H9 (cell line): ENCODE measurements around the gene CUBN. TPM values are rescaled to one million over a fixed set of nuclear protein-coding genes. Genes with fewer than 3 reads are reported as not detected.

Source experiments
- DNase-seq: peaks from one replicate; pipeline ENCODE4 v3.0.0-alpha.2; 2017
- H2AFZ ChIP-seq: one replicate; pipeline ENCODE4 v1.6.1; 2013; ENCODE audit warnings: mild to moderate bottlenecking, low read length, control low read depth, moderate library complexity
- H2AK5ac ChIP-seq: 2 replicates; pipeline ENCODE4 v1.6.1; 2013; ENCODE audit warnings: low read length, control low read depth, mixed read lengths; ENCODE audit not compliant: insufficient read length
- H2BK120ac ChIP-seq: one replicate; pipeline ENCODE4 v1.6.1; 2013; ENCODE audit warnings: low read depth, mild to moderate bottlenecking, low read length, control low read depth, inconsistent platforms; ENCODE audit not compliant: poor library complexity, severe bottlenecking
- H2BK12ac ChIP-seq: 2 replicates; pipeline ENCODE4 v1.6.1; 2013; ENCODE audit warnings: low read length, control low read depth, mixed read lengths, low read depth; ENCODE audit not compliant: insufficient read length
- H2BK15ac ChIP-seq: 2 replicates; pipeline ENCODE4 v1.6.1; 2013; ENCODE audit warnings: low read depth, low read length, control low read depth
- H2BK20ac ChIP-seq: one replicate; pipeline ENCODE4 v1.6.1; 2013; ENCODE audit warnings: low read depth, mild to moderate bottlenecking, low read length, control low read depth, inconsistent platforms; ENCODE audit not compliant: poor library complexity, severe bottlenecking
- H2BK5ac ChIP-seq: 2 replicates; pipeline ENCODE4 v1.6.1; 2013; ENCODE audit warnings: low read length, control low read depth, mixed read lengths; ENCODE audit not compliant: insufficient read length
- H3K14ac ChIP-seq: 2 replicates; pipeline ENCODE4 v1.6.1; 2013; ENCODE audit warnings: low read length, control low read depth; ENCODE audit not compliant: insufficient read depth
- H3K18ac ChIP-seq: 2 replicates; pipeline ENCODE4 v1.6.1; 2013; ENCODE audit warnings: low read depth, mild to moderate bottlenecking, mixed read lengths, low read length, control low read depth; ENCODE audit not compliant: insufficient read length
- H3K23ac ChIP-seq: 2 replicates; pipeline ENCODE4 v1.6.1; 2013; ENCODE audit warnings: low read length, control low read depth, mixed read lengths, low read depth; ENCODE audit not compliant: insufficient read length
- H3K23me2 ChIP-seq: 2 replicates; pipeline ENCODE4 v1.6.1; 2013; ENCODE audit warnings: low read depth, mild to moderate bottlenecking, mixed read lengths, low read length, control low read depth; ENCODE audit not compliant: insufficient read length, poor library complexity, severe bottlenecking
- H3K27ac ChIP-seq: 2 replicates; pipeline ENCODE4 v1.5.1; 2013; ENCODE audit warnings: low read length, control low read depth, mixed read lengths, low read depth; ENCODE audit not compliant: insufficient read length
- H3K27me3 ChIP-seq: 2 replicates; pipeline ENCODE4 v1.6.1; 2013; ENCODE audit warnings: low read length, control low read depth, inconsistent platforms; ENCODE audit not compliant: insufficient read depth
- H3K4ac ChIP-seq: 2 replicates; pipeline ENCODE4 v1.6.1; 2013; ENCODE audit warnings: low read depth, mild to moderate bottlenecking, control low read depth, inconsistent platforms, low read length, moderate library complexity
- H3K4me1 ChIP-seq: 2 replicates; pipeline ENCODE4 v1.6.1; 2013; ENCODE audit warnings: low read length, control low read depth, inconsistent platforms; ENCODE audit not compliant: insufficient read depth
- H3K4me2 ChIP-seq: 2 replicates; pipeline ENCODE4 v1.6.1; 2013; ENCODE audit warnings: low read length, control low read depth, mixed read lengths; ENCODE audit not compliant: insufficient read length, insufficient read depth
- H3K56ac ChIP-seq: 2 replicates; pipeline ENCODE4 v1.6.1; 2013; ENCODE audit warnings: low read depth, mild to moderate bottlenecking, mixed read lengths, low read length, control low read depth; ENCODE audit not compliant: insufficient read length
- H3K79me1 ChIP-seq: 2 replicates; pipeline ENCODE4 v1.6.1; 2013; ENCODE audit warnings: low read depth, mild to moderate bottlenecking, moderate library complexity, low read length, control low read depth, inconsistent platforms; ENCODE audit not compliant: insufficient read depth, poor library complexity, severe bottlenecking
- H3K79me2 ChIP-seq: 2 replicates; pipeline ENCODE4 v1.6.1; 2013; ENCODE audit warnings: low read length, control low read depth, inconsistent platforms; ENCODE audit not compliant: insufficient read depth
- H3K9ac ChIP-seq: 2 replicates; pipeline ENCODE4 v1.6.1; 2013; ENCODE audit warnings: low read length, control low read depth, mixed read lengths; ENCODE audit not compliant: insufficient read length; ENCODE audit errors: extremely low read depth
- H3K9me3 ChIP-seq: one replicate; pipeline ENCODE4 v1.6.1; 2013; ENCODE audit warnings: low read depth, low read length, inconsistent platforms; ENCODE audit not compliant: control insufficient read depth
- H3T11ph ChIP-seq: one replicate; pipeline ENCODE4 v1.6.1; 2013; ENCODE audit warnings: mild to moderate bottlenecking, low read length, control low read depth, inconsistent platforms
- H4K20me1 ChIP-seq: one replicate; pipeline ENCODE4 v1.6.1; 2013; ENCODE audit not compliant: control insufficient read depth, insufficient read length, insufficient read depth
- H4K5ac ChIP-seq: 2 replicates; pipeline ENCODE4 v1.6.1; 2013; ENCODE audit warnings: low read depth, mild to moderate bottlenecking, mixed read lengths, low read length, control low read depth; ENCODE audit not compliant: insufficient read length
- H4K8ac ChIP-seq: replicated peaks from 2 replicates; pipeline ENCODE4 v1.6.1; 2013; ENCODE audit warnings: low read length, control low read depth, mixed read lengths, low read depth; ENCODE audit not compliant: insufficient read length
- H4K91ac ChIP-seq: 2 replicates; pipeline ENCODE4 v1.6.1; 2013; ENCODE audit warnings: low read depth, mild to moderate bottlenecking, moderate library complexity, mixed read lengths, low read length, control low read depth; ENCODE audit not compliant: insufficient read length
- H3K27ac Mint-ChIP-seq, 3 experiments: 2 replicates in 2 of 3; 3 replicates in 1 of 3; pipeline ENCODE4 v1.8.0; 2020 to 2021; ENCODE audit warnings: mixed read lengths in 3 of 3, mild to moderate bottlenecking in 1 of 3, moderate library complexity in 1 of 3
- H3K27me3 Mint-ChIP-seq: 2 replicates; pipeline ENCODE4 v1.8.0; 2021; ENCODE audit warnings: low read depth, mild to moderate bottlenecking, moderate library complexity, mixed read lengths
- H3K36me3 Mint-ChIP-seq, 3 experiments: 2 replicates in 2 of 3; 3 replicates in 1 of 3; pipeline ENCODE4 v1.8.0; 2020 to 2021; ENCODE audit warnings: low read depth in 3 of 3, mixed read lengths in 3 of 3; ENCODE audit not compliant: insufficient read depth in 1 of 3
- H3K4me1 Mint-ChIP-seq, 2 experiments: 2 replicates each; pipeline ENCODE4 v1.8.0; 2020; ENCODE audit warnings: mixed read lengths in 2 of 2
- H3K4me3 Mint-ChIP-seq, 2 experiments: 2 replicates in 1 of 2; 3 replicates in 1 of 2; pipeline ENCODE4 v1.8.0; 2020 to 2021; ENCODE audit warnings: mild to moderate bottlenecking in 2 of 2, mixed read lengths in 2 of 2, moderate library complexity in 1 of 2
- H3K9me3 Mint-ChIP-seq, 2 experiments: 2 replicates in 1 of 2; 3 replicates in 1 of 2; pipeline ENCODE4 v1.8.0; 2020; ENCODE audit warnings: mild to moderate bottlenecking in 2 of 2, mixed read lengths in 2 of 2, moderate library complexity in 1 of 2
- total RNA-seq: library from RNA; stranded (reverse); gene quantifications from 2 replicates; pipeline ENCODE4 v1.2.1, GENCODE V29; 2021
- TF ChIP-seq, protein P1 (sequence below): fragments of 200-600 bp; sonication (generic); conservative IDR thresholded peaks from 3 replicates; pipeline ENCODE4 v1.8.0; 2021; ENCODE audit warnings: antibody characterized with exemption, mild to moderate bottlenecking

Gene CUBN
- total RNA-seq, 1 experiment from 2014 or later, result 0.26 TPM

DNA sequence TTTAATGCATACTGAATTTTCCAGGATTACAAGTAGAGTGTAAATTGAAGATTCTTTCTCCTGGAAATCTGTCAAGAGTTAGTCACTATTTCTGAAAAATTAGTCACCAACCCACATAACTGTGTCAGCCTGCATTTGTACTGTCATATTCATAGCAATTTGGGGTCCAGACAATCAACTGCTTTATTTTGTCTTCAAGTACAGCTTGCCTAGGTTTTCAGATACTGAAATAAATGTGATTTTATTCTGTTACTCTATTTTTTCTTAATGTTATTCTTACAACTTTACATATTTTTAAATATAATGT, 55.1 kb downstream of the CUBN start:
- no peak overlapping the region for H2BK5ac ChIP-seq

More for the DNA sequence above, 55.1 kb downstream of the CUBN start:
- Histone ChIP-seq H3K4ac (no peak overlapping the region), H2BK15ac (no peak overlapping the region), H3K27me3 (no peaks in the 10 kb centered on the region), H3K9ac (no peak overlapping the region), H3K56ac (no peak overlapping the region), H2BK120ac (no peak overlapping the region), H2AFZ (no peak overlapping the region), H2AK5ac (no peak overlapping the region), H4K91ac (no peak overlapping the region), H2BK12ac (no peak overlapping the region), H4K5ac (no peak overlapping the region), H3K23me2 (no peaks in the 10 kb centered on the region), H4K20me1 (no peaks in the 10 kb centered on the region), H4K8ac (no peak overlapping the region), H3K18ac (no peak overlapping the region), H3T11ph (no peak overlapping the region), H3K23ac (no peak overlapping the region), H3K9me3 (no peaks in the 10 kb centered on the region), H3K14ac (no peak overlapping the region), H3K79me1 (no peaks in the 10 kb centered on the region), H3K4me2 (no peak overlapping the region), H3K4me1 (peaks cover 5% of the 10 kb centered on the region; the same call in 1 of the 2 replicates), H3K79me2 (no peaks in the 10 kb centered on the region), H3K27ac (no peak overlapping the region), H2BK20ac (no peak overlapping the region)
- TF ChIP-seq, protein P1, sequence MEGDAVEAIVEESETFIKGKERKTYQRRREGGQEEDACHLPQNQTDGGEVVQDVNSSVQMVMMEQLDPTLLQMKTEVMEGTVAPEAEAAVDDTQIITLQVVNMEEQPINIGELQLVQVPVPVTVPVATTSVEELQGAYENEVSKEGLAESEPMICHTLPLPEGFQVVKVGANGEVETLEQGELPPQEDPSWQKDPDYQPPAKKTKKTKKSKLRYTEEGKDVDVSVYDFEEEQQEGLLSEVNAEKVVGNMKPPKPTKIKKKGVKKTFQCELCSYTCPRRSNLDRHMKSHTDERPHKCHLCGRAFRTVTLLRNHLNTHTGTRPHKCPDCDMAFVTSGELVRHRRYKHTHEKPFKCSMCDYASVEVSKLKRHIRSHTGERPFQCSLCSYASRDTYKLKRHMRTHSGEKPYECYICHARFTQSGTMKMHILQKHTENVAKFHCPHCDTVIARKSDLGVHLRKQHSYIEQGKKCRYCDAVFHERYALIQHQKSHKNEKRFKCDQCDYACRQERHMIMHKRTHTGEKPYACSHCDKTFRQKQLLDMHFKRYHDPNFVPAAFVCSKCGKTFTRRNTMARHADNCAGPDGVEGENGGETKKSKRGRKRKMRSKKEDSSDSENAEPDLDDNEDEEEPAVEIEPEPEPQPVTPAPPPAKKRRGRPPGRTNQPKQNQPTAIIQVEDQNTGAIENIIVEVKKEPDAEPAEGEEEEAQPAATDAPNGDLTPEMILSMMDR, result no peak
- Mint-ChIP-seq H3K4me1 (peaks cover 1 to 7% of the 10 kb centered on the region in 2 experiments), H3K36me3 (peaks cover 0 to under 1% (median 0%) of the 10 kb centered on the region in 3 experiments; a peak in 1 of 7 replicates), H3K27ac (no peak overlapping the region), H3K9me3 (no peaks in the 10 kb centered on the region; a peak in 1 of 5 replicates), H3K4me3 (no peak overlapping the region), H3K27me3 (no peaks in the 10 kb centered on the region)
- no peak for DNase-seq
